Neural crest cell (in vitro differentiated cells): Measurements from ENCODE around the gene COL5A2. TPM values are rescaled to one million over a fixed set of nuclear protein-coding genes. Genes with fewer than 3 reads are reported as not detected.

Experiments
- DNase-seq: peaks from one replicate; pipeline ENCODE4 v3.0.0; 2021; ENCODE audit warnings: low read depth, mixed read lengths, low spot score
- H3K27ac Mint-ChIP-seq: one replicate; pipeline ENCODE4 v1.8.0; 2021; ENCODE audit warnings: mild to moderate bottlenecking, mixed read lengths; ENCODE audit not compliant: unreplicated experiment
- H3K27me3 Mint-ChIP-seq: 2 replicates; pipeline ENCODE4 v1.8.0; 2021; ENCODE audit warnings: low read depth, mild to moderate bottlenecking, mixed read lengths
- H3K36me3 Mint-ChIP-seq: 2 replicates; pipeline ENCODE4 v1.8.0; 2021; ENCODE audit warnings: low read depth, mild to moderate bottlenecking, mixed read lengths
- H3K4me1 Mint-ChIP-seq: 2 replicates; pipeline ENCODE4 v1.8.0; 2021; ENCODE audit warnings: mixed read lengths
- H3K4me3 Mint-ChIP-seq: one replicate; pipeline ENCODE4 v1.8.0; 2021; ENCODE audit warnings: mild to moderate bottlenecking, mixed read lengths
- H3K9me3 Mint-ChIP-seq: 2 replicates; pipeline ENCODE4 v1.8.0; 2021; ENCODE audit warnings: mixed read lengths
- total RNA-seq: library from RNA; stranded (reverse); gene quantifications from 2 replicates; pipeline ENCODE4 v1.2.1, GENCODE V29; 2021
- TF ChIP-seq, protein P1 (sequence below): fragments of 200-600 bp; sonication (generic); conservative IDR thresholded peaks from 2 replicates; pipeline ENCODE4 v1.5.0; 2021; ENCODE audit warnings: antibody characterized with exemption, mild to moderate bottlenecking

Gene COL5A2
- total RNA-seq, 1 donor from 2014 or later = 62.6 TPM

- no peaks in the 10 kb centered on the region for H3K9me3 Mint-ChIP-seq
- peaks cover 38% of the 10 kb centered on the region for H3K4me1 Mint-ChIP-seq
- TF ChIP-seq, protein P1, sequence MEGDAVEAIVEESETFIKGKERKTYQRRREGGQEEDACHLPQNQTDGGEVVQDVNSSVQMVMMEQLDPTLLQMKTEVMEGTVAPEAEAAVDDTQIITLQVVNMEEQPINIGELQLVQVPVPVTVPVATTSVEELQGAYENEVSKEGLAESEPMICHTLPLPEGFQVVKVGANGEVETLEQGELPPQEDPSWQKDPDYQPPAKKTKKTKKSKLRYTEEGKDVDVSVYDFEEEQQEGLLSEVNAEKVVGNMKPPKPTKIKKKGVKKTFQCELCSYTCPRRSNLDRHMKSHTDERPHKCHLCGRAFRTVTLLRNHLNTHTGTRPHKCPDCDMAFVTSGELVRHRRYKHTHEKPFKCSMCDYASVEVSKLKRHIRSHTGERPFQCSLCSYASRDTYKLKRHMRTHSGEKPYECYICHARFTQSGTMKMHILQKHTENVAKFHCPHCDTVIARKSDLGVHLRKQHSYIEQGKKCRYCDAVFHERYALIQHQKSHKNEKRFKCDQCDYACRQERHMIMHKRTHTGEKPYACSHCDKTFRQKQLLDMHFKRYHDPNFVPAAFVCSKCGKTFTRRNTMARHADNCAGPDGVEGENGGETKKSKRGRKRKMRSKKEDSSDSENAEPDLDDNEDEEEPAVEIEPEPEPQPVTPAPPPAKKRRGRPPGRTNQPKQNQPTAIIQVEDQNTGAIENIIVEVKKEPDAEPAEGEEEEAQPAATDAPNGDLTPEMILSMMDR = no peak
- H3K4me3 Mint-ChIP-seq = no peak overlapping the region
- no peaks in the 10 kb centered on the region for H3K27me3 Mint-ChIP-seq
- no peak overlapping the region for H3K27ac Mint-ChIP-seq
- peaks cover 3% of the 10 kb centered on the region for H3K36me3 Mint-ChIP-seq
- no peak for DNase-seq
Measured at GRCh38 chr2:189175869-189176433, 3.6 kb downstream of the COL5A2 start.

GRCh38 chr2:189171956-189172609 is 7.5 kb downstream of the COL5A2 start:
- Mint-ChIP-seq H3K4me1 (peaks cover 8% of the 10 kb centered on the region), H3K27ac (no peak overlapping the region), H3K9me3 (no peaks in the 10 kb centered on the region), H3K36me3 (peaks cover 3% of the 10 kb centered on the region), H3K4me3 (no peak overlapping the region), H3K27me3 (no peaks in the 10 kb centered on the region)
- TF ChIP-seq, protein P1 = peak; percentile 33
- no peak for DNase-seq

GRCh38 chr2:189168856-189169499 is 10.6 kb downstream of the COL5A2 start:
- TF ChIP-seq, protein P1 = no peak
- Mint-ChIP-seq H3K36me3 (no peaks in the 10 kb centered on the region), H3K27me3 (no peaks in the 10 kb centered on the region), H3K4me3 (no peak overlapping the region), H3K27ac (peak overlapping the region; percentile 60), H3K9me3 (no peaks in the 10 kb centered on the region), H3K4me1 (peaks cover 8% of the 10 kb centered on the region)
- DNase-seq = no peak

GRCh38 chr2:189165656-189166380 is 13.7 kb downstream of the COL5A2 start:
- Mint-ChIP-seq H3K27ac (peak overlapping the region; percentile 36), H3K9me3 (no peaks in the 10 kb centered on the region), H3K4me3 (no peak overlapping the region), H3K4me1 (peaks cover 18% of the 10 kb centered on the region), H3K36me3 (no peaks in the 10 kb centered on the region), H3K27me3 (no peaks in the 10 kb centered on the region)
- TF ChIP-seq, protein P1 = no peak
- DNase-seq = no peak

- H3K27me3 Mint-ChIP-seq = no peaks in the 10 kb centered on the region
- H3K4me3 Mint-ChIP-seq = no peak overlapping the region
- H3K9me3 Mint-ChIP-seq = no peaks in the 10 kb centered on the region
- no peaks in the 10 kb centered on the region for H3K36me3 Mint-ChIP-seq
- no peak for DNase-seq
- no peak overlapping the region for H3K27ac Mint-ChIP-seq
- H3K4me1 Mint-ChIP-seq = peaks cover 18% of the 10 kb centered on the region
- TF ChIP-seq, protein P1 = no peak
Measured at GRCh38 chr2:189164746-189165145, 14.8 kb downstream of the COL5A2 start.
